Measurements from ENCODE around the gene EFHD1.

Gene EFHD1

GRCh38 chr2:232636788-232637420 is 3.5 kb downstream of the EFHD1 start:
- DNase-seq (ENCODE audit: low read depth in 2 of 2): no peak
- no peak overlapping the region for H3K4me3 ChIP-seq (replicated peaks in 1 of 2; ENCODE audit: low read depth in 2 of 2, low read length in 2 of 2)
- no peak for TF ChIP-seq CTCF (IDR thresholded peaks at IDR 0.05; ENCODE audit: low read depth, low read length)

- no peak for TF ChIP-seq CTCF (IDR thresholded peaks at IDR 0.05; ENCODE audit: low read depth, low read length)
- no peak overlapping the region for H3K4me3 ChIP-seq (replicated peaks in 1 of 2; ENCODE audit: low read depth in 2 of 2, low read length in 2 of 2)
- DNase-seq (ENCODE audit: low read depth in 2 of 2): no peak
Measured at GRCh38 chr2:232637866-232638583, 4.6 kb downstream of the EFHD1 start.

- no peak overlapping the region for H3K4me3 ChIP-seq (replicated peaks in 1 of 2; ENCODE audit: low read depth in 2 of 2, low read length in 2 of 2)
- no peak for TF ChIP-seq CTCF (IDR thresholded peaks at IDR 0.05; ENCODE audit: low read depth, low read length)
- no peak for DNase-seq (ENCODE audit: low read depth in 2 of 2)
Measured at GRCh38 chr2:232641153-232641848, 7.9 kb downstream of the EFHD1 start.

- no peak overlapping the region for H3K4me3 ChIP-seq (replicated peaks in 1 of 2; ENCODE audit: low read depth in 2 of 2, low read length in 2 of 2)
- no peak for TF ChIP-seq CTCF (IDR thresholded peaks at IDR 0.05; ENCODE audit: low read depth, low read length)
- DNase-seq (ENCODE audit: low read depth in 2 of 2): no peak
Measured at GRCh38 chr2:232643147-232643425, 9.7 kb downstream of the EFHD1 start.

- no peak for TF ChIP-seq CTCF (IDR thresholded peaks at IDR 0.05; ENCODE audit: low read depth, low read length)
- no peak for DNase-seq (ENCODE audit: low read depth in 2 of 2)
- H3K4me3 ChIP-seq (replicated peaks in 1 of 2; ENCODE audit: low read depth in 2 of 2, low read length in 2 of 2): no peak overlapping the region
Measured at GRCh38 chr2:232643813-232644347, 10.5 kb downstream of the EFHD1 start.

- no peak for TF ChIP-seq CTCF (IDR thresholded peaks at IDR 0.05; ENCODE audit: low read depth, low read length)
- H3K4me3 ChIP-seq (replicated peaks in 1 of 2; ENCODE audit: low read depth in 2 of 2, low read length in 2 of 2): no peak overlapping the region
- DNase-seq (ENCODE audit: low read depth in 2 of 2): no peak
Measured at GRCh38 chr2:232645061-232645460, 11.7 kb downstream of the EFHD1 start.
